A549 (cell line): Measurements from ENCODE around the gene NTSR1. TPM values are rescaled to one million over a fixed set of nuclear protein-coding genes. Genes with fewer than 3 reads are reported as not detected.

ENCODE experiments used
- ATAC-seq, 2 experiments: fragments of 200-7000 bp in 1 of 2; fragments of >200 bp in 1 of 2; cut with Nextera tagmentation in 1 of 2; cut with Tn5 transposase in 1 of 2; 3 replicates each; pipeline versions ENCODE4 v1.8.0 to v1.9.1; 2018 to 2020; ENCODE audit warnings: mild to moderate bottlenecking in 1 of 2, moderate library complexity in 1 of 2
- CTCF ChIA-PET: fragments of 300-600 bp; sonication (Branson Sonifier 250); formaldehyde crosslinking; extraction: SDS; loops from one replicate; lab custom pipeline; 2021; ENCODE audit warnings: antibody characterized with exemption, inconsistent platforms; lab: Yijun Ruan, JAX
- POLR2A ChIA-PET: fragments of 350-600 bp; formaldehyde crosslinking; extraction: SDS; loops from one replicate; lab custom pipeline; 2021; ENCODE audit warnings: antibody characterized with exemption, inconsistent platforms; lab: Yijun Ruan, JAX
- DNase-seq, 2 experiments: peaks; one replicate each; pipeline versions ENCODE4 v3.0.0 to v3.0.0-alpha.2; 2011 to 2016; ENCODE audit warnings: low read depth in 1 of 2, low spot score in 1 of 2
- FAIRE-seq: peaks from 2 replicates; lab custom pipeline; 2011; peaks lifted over from hg19 to GRCh38; lab: Jason Lieb, UNC
- H3K27ac ChIP-seq, 2 experiments: fragments of >200 bp; sonication (Bioruptor Twin); formaldehyde crosslinking; 3 replicates each; pipeline ENCODE4 v1.5.1; 2016 to 2017
- H3K4me1 ChIP-seq: fragments of >200 bp; sonication (Bioruptor Twin); formaldehyde crosslinking; 3 replicates; pipeline ENCODE4 v1.6.1; 2016
- H3K4me2 ChIP-seq: fragments of >200 bp; sonication (Bioruptor Twin); formaldehyde crosslinking; 3 replicates; pipeline ENCODE4 v1.6.1; 2016
- H3K4me3 ChIP-seq: fragments of >200 bp; sonication (Bioruptor Twin); formaldehyde crosslinking; 3 replicates; pipeline ENCODE4 v1.5.1; 2016
- H3K9me3 ChIP-seq: fragments of >200 bp; sonication (Bioruptor Twin); formaldehyde crosslinking; 3 replicates; pipeline ENCODE4 v1.6.1; 2016
- ATOH8 ChIP-seq: fragments of 250-450 bp; sonication (Bioruptor Pico); IDR thresholded peaks from 2 replicates; pipeline ENCODE4 v1.5.0; 2020; ENCODE audit warnings: low read depth, mild to moderate bottlenecking, moderate library complexity
- BHLHE40 ChIP-seq: IDR thresholded peaks from 2 replicates; pipeline ENCODE4 v1.6.1; 2012; ENCODE audit warnings: low read depth, low read length, inconsistent platforms
- CHD2 ChIP-seq: fragments of 150-350 bp; IDR thresholded peaks from 2 replicates; pipeline ENCODE4 v1.6.1; 2014; ENCODE audit warnings: low read length; ENCODE audit not compliant: partially characterized antibody
- CTCF ChIP-seq: fragments of >200 bp; sonication (Bioruptor Twin); formaldehyde crosslinking; IDR thresholded peaks from 3 replicates; pipeline ENCODE4 v1.5.1; 2016
- EHMT2 ChIP-seq: fragments of 200-600 bp; sonication (generic); IDR thresholded peaks from 2 replicates; pipeline ENCODE4 v1.6.1; 2016; ENCODE audit warnings: antibody characterized with exemption, low read depth, mild to moderate bottlenecking, moderate library complexity
- FOXS1 ChIP-seq: fragments of 250-450 bp; sonication (Bioruptor Pico); IDR thresholded peaks from 2 replicates; pipeline ENCODE4 v1.5.0; 2020; ENCODE audit warnings: mild to moderate bottlenecking, moderate library complexity
- HDAC2 ChIP-seq: fragments of 200-600 bp; sonication (generic); IDR thresholded peaks from 2 replicates; pipeline ENCODE4 v1.6.1; 2016
- HEYL ChIP-seq: fragments of 250-450 bp; sonication (Bioruptor Pico); IDR thresholded peaks from 2 replicates; pipeline ENCODE4 v1.8.0; 2021; ENCODE audit warnings: mild to moderate bottlenecking, moderate library complexity
- HOXA7 ChIP-seq: fragments of 250-450 bp; sonication (Bioruptor Pico); IDR thresholded peaks from 2 replicates; pipeline ENCODE4 v1.5.0; 2020; ENCODE audit warnings: mild to moderate bottlenecking, moderate library complexity
- HOXB13 ChIP-seq: fragments of 250-450 bp; sonication (Bioruptor Pico); IDR thresholded peaks from 2 replicates; pipeline ENCODE4 v1.5.0; 2020; ENCODE audit warnings: low read depth, mild to moderate bottlenecking, moderate library complexity
- HOXB5 ChIP-seq: fragments of 250-450 bp; sonication (Bioruptor Pico); IDR thresholded peaks from 2 replicates; pipeline ENCODE4 v1.5.0; 2020; ENCODE audit warnings: mild to moderate bottlenecking, moderate library complexity
- JUN ChIP-seq, 2 experiments: fragments of >200 bp; sonication (Bioruptor Twin); formaldehyde crosslinking; IDR thresholded peaks; 2 replicates in 1 of 2; 3 replicates in 1 of 2; pipeline ENCODE4 v1.6.1; 2016 to 2017
- JUNB ChIP-seq: fragments of >200 bp; sonication (Bioruptor Twin); formaldehyde crosslinking; IDR thresholded peaks from 2 replicates; pipeline ENCODE4 v1.6.1; 2016
- KDM1A ChIP-seq: fragments of 200-600 bp; sonication (generic); IDR thresholded peaks from 2 replicates; pipeline ENCODE4 v1.6.1; 2016; ENCODE audit warnings: low read depth, mild to moderate bottlenecking
- NFE2L2 ChIP-seq: fragments of 150-350 bp; conservative IDR thresholded peaks from 2 replicates; pipeline ENCODE4 v1.6.1; 2014; ENCODE audit warnings: low read length
- NPAS2 ChIP-seq: fragments of 250-450 bp; sonication (Bioruptor Pico); IDR thresholded peaks from 2 replicates; pipeline ENCODE4 v1.8.0; 2022; ENCODE audit warnings: mild to moderate bottlenecking, moderate library complexity, borderline replicate concordance
- NR3C1 ChIP-seq: fragments of >200 bp; sonication (Bioruptor Twin); formaldehyde crosslinking; IDR thresholded peaks from 3 replicates; pipeline ENCODE4 v1.6.1; 2017
- POLR2A ChIP-seq: IDR thresholded peaks from 2 replicates; pipeline ENCODE4 v1.6.1; 2012; ENCODE audit warnings: mild to moderate bottlenecking, low read length
- RAD21 ChIP-seq, 2 experiments: fragments of >200 bp in 1 of 2; sonication (Bioruptor Twin) in 1 of 2; formaldehyde crosslinking in 1 of 2; IDR thresholded peaks in 1 of 2; conservative IDR thresholded peaks in 1 of 2; 2 replicates in 1 of 2; 3 replicates in 1 of 2; pipeline ENCODE4 v1.6.1; 2012 to 2018; ENCODE audit warnings: inconsistent platforms in 1 of 2
- RARB ChIP-seq: fragments of 250-450 bp; sonication (Bioruptor Pico); IDR thresholded peaks from 2 replicates; pipeline ENCODE4 v1.8.0; 2021; ENCODE audit warnings: mild to moderate bottlenecking, moderate library complexity
- RCOR1 ChIP-seq: fragments of 150-350 bp; IDR thresholded peaks from 2 replicates; pipeline ENCODE4 v1.6.1; 2014; ENCODE audit warnings: antibody characterized with exemption, low read length, low read depth
- RFX5 ChIP-seq: fragments of 450-650 bp; IDR thresholded peaks from 2 replicates; pipeline ENCODE4 v1.7.1; 2014; ENCODE audit warnings: antibody characterized with exemption, mild to moderate bottlenecking, moderate library complexity
- SMC3 ChIP-seq: fragments of >200 bp; sonication (Bioruptor Twin); formaldehyde crosslinking; IDR thresholded peaks from 3 replicates; pipeline ENCODE4 v1.6.1; 2018; ENCODE audit warnings: inconsistent platforms
- TP53 ChIP-seq: fragments of 250-450 bp; sonication (Bioruptor Pico); IDR thresholded peaks from 2 replicates; pipeline ENCODE4 v1.5.0; 2021; ENCODE audit warnings: mild to moderate bottlenecking, moderate library complexity
- ZNF302 ChIP-seq: fragments of 250-450 bp; sonication (Bioruptor Pico); IDR thresholded peaks from 2 replicates; pipeline ENCODE4 v1.9.0; 2021; ENCODE audit warnings: inconsistent platforms, mild to moderate bottlenecking, moderate library complexity
- ZSCAN20 ChIP-seq: fragments of 250-450 bp; sonication (Bioruptor Pico); IDR thresholded peaks from 2 replicates; pipeline ENCODE4 v1.8.0; 2022; ENCODE audit warnings: mild to moderate bottlenecking, moderate library complexity
- WGBS: methylation state at CpG from one replicate; pipeline ENCODE4 v1.1.6; 2017; ENCODE audit errors: missing lambda C conversion rate; 5-methylcytosine and 5-hydroxymethylcytosine counted together
- polyA plus RNA-seq, 4 experiments: library from polyadenylated mRNA; depleted of rRNA in 3 of 4; stranded (reverse); fragments of >200 nt; fragmentation: RNase III in 1 of 4; extraction: RNeasy Plus Mini Kit Qiagen cat#74134 plus additional on column Dnase treatment in 1 of 4; gene quantifications; 2 replicates in 3 of 4; 3 replicates in 1 of 4; pipeline ENCODE4 v1.2.3, GENCODE V29; 2011 to 2017
- TF ChIP-seq, protein P1 (sequence below): IDR thresholded peaks from 2 replicates; pipeline ENCODE4 v1.6.1; 2012
- TF ChIP-seq, protein P2 (sequence below): fragments of >200 bp; sonication (Bioruptor Twin); formaldehyde crosslinking; IDR thresholded peaks from 3 replicates; pipeline ENCODE4 v1.6.1; 2016

NTSR1 gene
- polyA plus RNA-seq, 2 of the 4 experiments (the other 2 are of a cell fraction): 0.03 TPM; not detected in 1

- no peak overlapping the region for H3K27ac ChIP-seq
- H3K4me1 ChIP-seq: peaks cover 17% of the 10 kb centered on the region
- no peak for ATAC-seq
- 91% methylated on average over 10 of the region's 19 CpGs for WGBS
- no peak for TF ChIP-seq ZNF302 (CRISPR knock-in tag)
- TF ChIP-seq ATOH8 (CRISPR knock-in tag): no peak
- TF ChIP-seq NFE2L2: no peak
- TF ChIP-seq RCOR1: no peak
- no peak for TF ChIP-seq NR3C1
- no peak for TF ChIP-seq HOXB13 (CRISPR knock-in tag)
- TF ChIP-seq HDAC2: no peak
- no peak for TF ChIP-seq JUN (IDR thresholded peaks at IDR 0.05)
- no peak for TF ChIP-seq HOXB5 (CRISPR knock-in tag)
- no peak for TF ChIP-seq HOXA7 (CRISPR knock-in tag)
- TF ChIP-seq JUNB: no peak
- no peak for TF ChIP-seq RFX5
- TF ChIP-seq SMC3: no peak
- no peak for TF ChIP-seq HEYL (CRISPR knock-in tag)
- no peak for TF ChIP-seq CTCF
- no peak for TF ChIP-seq EHMT2
- TF ChIP-seq ZSCAN20 (CRISPR knock-in tag): no peak
- TF ChIP-seq KDM1A: no peak
- no peak for TF ChIP-seq TP53 (CRISPR knock-in tag)
- TF ChIP-seq FOXS1 (CRISPR knock-in tag): no peak
- TF ChIP-seq, all 56 proteins: peak for 0
- POLR2A ChIA-PET: no interaction called here
- Histone ChIP-seq H3K4me3 (no peak overlapping the region), H3K4me2 (no peak overlapping the region), H3K9me3 (no peaks in the 10 kb centered on the region)
- DNase-seq (no peak), FAIRE-seq (no peak)
- CTCF ChIA-PET: interaction anchor here (0.8 to 16.9 kb wide), 2 partner anchors 91 to 123 kb away, joined by 4 to 250 read pairs; no protein-coding TSS in a partner anchor
Measured at GRCh38 chr20:62699296-62699695, 9.3 kb upstream of the NTSR1 start.

DNA sequence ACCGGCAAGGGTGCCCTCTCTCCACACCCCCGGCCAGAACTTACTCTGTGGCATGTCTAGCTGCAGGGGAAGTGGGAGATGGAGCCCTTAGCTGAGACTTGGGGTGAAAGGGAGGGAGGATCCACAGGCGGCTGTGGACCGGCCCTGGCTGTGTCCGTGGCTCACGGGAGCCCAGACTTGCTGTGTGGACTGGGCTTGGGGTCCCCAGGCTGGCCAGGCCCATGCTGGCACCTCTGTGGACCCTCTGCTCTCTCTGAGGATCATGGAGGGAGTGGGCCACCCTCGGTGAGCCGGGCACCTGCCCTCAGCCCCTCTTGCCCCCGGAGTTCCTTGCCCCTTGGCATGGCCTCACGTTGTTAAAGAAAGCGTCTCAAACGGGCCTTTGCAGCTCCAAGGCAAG lies 8.9 kb upstream of the NTSR1 start:
- ChIA-PET POLR2A (no interaction called here), CTCF (interaction anchor here (0.8 to 16.9 kb wide), 3 partner anchors 30 to 123 kb away, joined by 3 to 250 read pairs (median 4); no protein-coding TSS in a partner anchor)
- 67% methylated on average over 12 of the region's 12 CpGs for WGBS
- no peak for DNase-seq
- H3K4me3 ChIP-seq: no peak overlapping the region
- no peak for TF ChIP-seq RAD21 (conservative IDR thresholded peaks at IDR 0.05 in 1 of 2, IDR thresholded peaks at IDR 0.05 in 1 of 2)
- no peak for TF ChIP-seq RARB (CRISPR knock-in tag)
- no peak for TF ChIP-seq POLR2A
- FAIRE-seq: no peak
- peaks cover 22% of the 10 kb centered on the region for H3K4me1 ChIP-seq
- H3K27ac ChIP-seq: no peak overlapping the region
- no peak overlapping the region for H3K4me2 ChIP-seq
- no peaks in the 10 kb centered on the region for H3K9me3 ChIP-seq
- no peak for ATAC-seq

DNA sequence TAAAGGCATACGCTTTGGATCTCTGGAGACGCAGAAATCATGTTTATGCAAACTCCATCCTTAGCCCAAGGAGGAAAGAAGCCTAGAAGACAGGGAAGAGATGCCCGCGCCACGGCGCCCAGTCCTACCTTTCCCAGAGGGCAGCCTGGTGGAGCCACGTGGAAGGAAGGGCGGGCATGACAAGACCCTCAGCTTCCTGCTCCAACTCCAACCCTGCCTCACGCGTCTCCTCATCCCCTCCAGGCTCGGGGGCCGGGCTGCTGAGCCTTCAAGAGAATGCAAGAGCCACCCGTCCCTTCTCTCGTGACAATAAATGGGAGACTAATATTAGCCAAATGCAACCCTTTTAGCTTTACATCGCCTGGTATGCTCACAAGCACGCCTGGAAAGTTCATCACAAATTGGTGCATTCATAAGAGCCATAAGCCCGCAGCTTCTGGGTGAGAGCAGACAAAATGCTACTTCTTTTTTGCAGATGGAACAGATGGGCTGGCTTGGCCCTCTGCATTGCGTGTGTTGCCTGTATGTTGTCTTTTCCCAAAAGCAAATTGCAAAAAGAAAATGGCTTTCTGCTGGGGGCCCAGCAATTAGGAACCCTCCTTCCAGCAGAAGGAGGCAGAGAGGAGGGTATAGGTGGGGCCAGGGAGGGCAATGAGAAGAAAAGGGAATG lies 8.2 kb upstream of the NTSR1 start:
- Histone ChIP-seq H3K4me2 (no peak overlapping the region), H3K4me3 (no peak overlapping the region), H3K27ac (no peak overlapping the region), H3K4me1 (peaks cover 27% of the 10 kb centered on the region), H3K9me3 (no peaks in the 10 kb centered on the region)
- no peak for FAIRE-seq
- WGBS: 81% methylated on average over 18 of the region's 18 CpGs
- ATAC-seq: no peak
- CTCF ChIA-PET: interaction anchor here (1.1 to 16.9 kb wide), 4 partner anchors 31 to 90 kb away, joined by 3 to 250 read pairs (median 4); no protein-coding TSS in a partner anchor
- DNase-seq: no peak
- POLR2A ChIA-PET: no interaction called here
- TF ChIP-seq RCOR1 (no peak), CHD2 (no peak), JUN (IDR thresholded peaks at IDR 0.05) (no peak), FOXS1 (CRISPR knock-in tag) (no peak), NPAS2 (no peak), BHLHE40 (no peak), POLR2A (no peak), CTCF (no peak), RFX5 (no peak), HOXB5 (CRISPR knock-in tag) (no peak)
- TF ChIP-seq, protein P1, sequence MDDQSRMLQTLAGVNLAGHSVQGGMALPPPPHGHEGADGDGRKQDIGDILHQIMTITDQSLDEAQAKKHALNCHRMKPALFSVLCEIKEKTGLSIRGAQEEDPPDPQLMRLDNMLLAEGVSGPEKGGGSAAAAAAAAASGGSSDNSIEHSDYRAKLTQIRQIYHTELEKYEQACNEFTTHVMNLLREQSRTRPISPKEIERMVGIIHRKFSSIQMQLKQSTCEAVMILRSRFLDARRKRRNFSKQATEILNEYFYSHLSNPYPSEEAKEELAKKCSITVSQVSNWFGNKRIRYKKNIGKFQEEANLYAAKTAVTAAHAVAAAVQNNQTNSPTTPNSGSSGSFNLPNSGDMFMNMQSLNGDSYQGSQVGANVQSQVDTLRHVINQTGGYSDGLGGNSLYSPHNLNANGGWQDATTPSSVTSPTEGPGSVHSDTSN: no peak
- TF ChIP-seq, protein P2, sequence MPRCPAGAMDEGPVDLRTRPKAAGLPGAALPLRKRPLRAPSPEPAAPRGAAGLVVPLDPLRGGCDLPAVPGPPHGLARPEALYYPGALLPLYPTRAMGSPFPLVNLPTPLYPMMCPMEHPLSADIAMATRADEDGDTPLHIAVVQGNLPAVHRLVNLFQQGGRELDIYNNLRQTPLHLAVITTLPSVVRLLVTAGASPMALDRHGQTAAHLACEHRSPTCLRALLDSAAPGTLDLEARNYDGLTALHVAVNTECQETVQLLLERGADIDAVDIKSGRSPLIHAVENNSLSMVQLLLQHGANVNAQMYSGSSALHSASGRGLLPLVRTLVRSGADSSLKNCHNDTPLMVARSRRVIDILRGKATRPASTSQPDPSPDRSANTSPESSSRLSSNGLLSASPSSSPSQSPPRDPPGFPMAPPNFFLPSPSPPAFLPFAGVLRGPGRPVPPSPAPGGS: no peak
